ENCODE results near the gene IGSF5.
"Not testable (repeated sequence)": the region's sequence is repeated elsewhere in the genome, so short reads cannot be mapped to it uniquely, and the experiment has no call there.

The IGSF5 gene

DNA sequence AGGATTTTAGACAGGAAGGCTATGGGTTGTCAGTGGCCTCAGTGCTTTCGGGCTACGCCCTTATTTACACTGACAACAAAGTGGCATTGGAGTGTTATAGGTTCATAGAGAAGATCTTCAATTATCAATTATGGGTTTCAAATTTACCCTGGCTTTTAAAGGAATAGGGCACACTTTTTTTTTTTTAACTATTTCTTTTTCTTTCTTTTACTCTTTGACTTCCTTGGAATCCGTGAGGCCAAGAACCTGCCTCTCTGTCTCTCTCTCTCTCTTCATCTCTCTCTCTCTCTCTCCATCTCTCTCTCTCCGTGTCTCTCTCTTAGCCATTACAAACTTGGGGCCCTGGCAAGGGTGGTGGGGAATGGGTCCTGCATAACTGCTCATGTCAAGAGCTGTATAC is at the start of gene IGSF5:
TSS of gene IGSF5 (plus strand) at position 301 of the 400 bp plus-strand sequence. CDS start 327 bp downstream, outside the sequence.
- not testable (repeated sequence) for ATAC-seq; H3K4me3 Mint-ChIP-seq; H3K9me3 Mint-ChIP-seq; H3K4me1 Mint-ChIP-seq; DNase-seq (ENCODE audit: low spot score in 2 of 2); H3K27ac Mint-ChIP-seq; H3K36me3 Mint-ChIP-seq

GRCh38 chr21:39696196-39696595 is 48.8 kb upstream of the IGSF5 start:
- Mint-ChIP-seq H3K9me3 (peaks cover 3% of the 10 kb centered on the region), H3K4me1 (no peaks in the 10 kb centered on the region), H3K27ac (no peak overlapping the region), H3K36me3 (no peaks in the 10 kb centered on the region), H3K4me3 (no peak overlapping the region)
- ATAC-seq (no peak), DNase-seq (ENCODE audit: low spot score in 2 of 2) (no peak)

DNA sequence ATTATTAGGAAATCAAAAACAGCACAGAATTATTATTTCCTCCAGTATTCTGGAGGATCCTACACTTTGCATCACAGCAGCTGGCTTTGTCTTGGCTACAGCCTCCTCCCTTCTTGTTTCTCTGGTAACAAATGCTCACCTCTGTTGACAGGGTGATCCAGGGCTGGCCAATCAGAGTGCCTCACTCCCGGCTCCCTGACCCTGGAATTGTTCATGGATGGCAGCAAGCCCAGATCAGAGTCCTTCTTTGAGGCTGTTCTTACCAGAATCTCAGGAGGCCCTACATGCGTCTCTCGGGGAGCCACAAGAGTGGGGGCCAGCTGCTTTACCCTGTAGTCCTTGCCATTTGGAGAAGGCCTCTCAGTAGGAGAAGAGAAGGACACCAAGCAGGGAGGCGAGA is 48.4 kb upstream of the IGSF5 start:
- ATAC-seq, result no peak
- Mint-ChIP-seq H3K27ac (no peak overlapping the region), H3K4me1 (no peaks in the 10 kb centered on the region), H3K4me3 (no peak overlapping the region), H3K9me3 (peaks cover 3% of the 10 kb centered on the region), H3K36me3 (no peaks in the 10 kb centered on the region)
- DNase-seq (ENCODE audit: low spot score in 2 of 2), result no peak

GRCh38 chr21:39700318-39700717 is 44.7 kb upstream of the IGSF5 start:
- no peak for ATAC-seq
- DNase-seq (ENCODE audit: low spot score in 2 of 2), result no peak
- Mint-ChIP-seq H3K27ac (no peak overlapping the region), H3K9me3 (no peaks in the 10 kb centered on the region), H3K4me3 (no peak overlapping the region), H3K36me3 (no peaks in the 10 kb centered on the region), H3K4me1 (no peaks in the 10 kb centered on the region)

DNA sequence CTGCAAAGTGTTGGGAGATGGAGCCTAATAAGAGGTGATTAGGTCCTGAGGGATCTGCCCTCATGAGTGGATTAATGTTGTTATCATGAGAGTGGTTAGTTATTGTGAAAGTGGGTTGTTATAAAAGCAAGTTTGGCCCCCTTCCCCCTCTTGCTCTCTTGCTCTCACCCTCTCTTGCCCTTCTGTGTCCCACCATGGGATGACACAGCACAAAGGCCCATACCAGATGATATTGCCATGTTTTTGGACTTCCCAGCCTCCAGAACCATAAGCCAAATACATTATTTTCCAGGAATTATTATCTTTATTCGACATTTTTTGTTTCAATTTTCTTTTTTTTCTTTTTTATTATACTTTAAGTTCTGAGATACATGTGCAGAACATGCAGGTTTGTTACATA is 41.4 kb upstream of the IGSF5 start:
- no peak overlapping the region for H3K4me3 Mint-ChIP-seq
- DNase-seq (ENCODE audit: low spot score in 2 of 2) (no peak), ATAC-seq (no peak)
- H3K4me1 Mint-ChIP-seq, result no peaks in the 10 kb centered on the region
- H3K36me3 Mint-ChIP-seq, result no peaks in the 10 kb centered on the region
- H3K27ac Mint-ChIP-seq, result no peak overlapping the region
- no peaks in the 10 kb centered on the region for H3K9me3 Mint-ChIP-seq

- Mint-ChIP-seq H3K4me1 (no peaks in the 10 kb centered on the region), H3K9me3 (no peaks in the 10 kb centered on the region), H3K27ac (no peak overlapping the region), H3K36me3 (no peaks in the 10 kb centered on the region), H3K4me3 (no peak overlapping the region)
- DNase-seq (ENCODE audit: low spot score in 2 of 2) (no peak), ATAC-seq (no peak)
These were observed 39.1 kb upstream of the IGSF5 start for GRCh38 chr21:39705849-39706248.

DNA sequence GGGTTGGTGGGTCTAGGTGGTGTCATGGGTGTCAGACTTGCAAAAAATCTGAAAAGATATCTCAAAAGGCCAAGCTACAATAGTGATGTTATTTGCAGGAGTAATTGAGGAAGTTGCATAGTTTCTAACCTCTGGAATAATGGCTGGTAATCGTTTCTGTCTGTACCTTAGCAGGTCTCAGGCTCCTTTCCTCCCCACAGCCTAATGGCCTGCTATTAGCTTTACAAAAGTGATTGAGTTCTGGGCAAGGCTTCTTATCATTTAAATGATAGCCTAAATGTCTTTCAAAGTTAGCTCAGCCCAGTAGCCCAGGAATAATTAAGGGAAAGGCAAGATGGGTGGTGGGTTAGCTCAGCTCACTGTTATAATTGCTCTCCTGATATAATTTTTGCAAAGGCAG is 37.7 kb upstream of the IGSF5 start:
- Mint-ChIP-seq H3K9me3 (no peaks in the 10 kb centered on the region), H3K4me3 (no peak overlapping the region), H3K36me3 (no peaks in the 10 kb centered on the region), H3K4me1 (no peaks in the 10 kb centered on the region), H3K27ac (no peak overlapping the region)
- no peak for ATAC-seq
- DNase-seq (ENCODE audit: low spot score in 2 of 2), result no peak

GRCh38 chr21:39710866-39711265 is 34.1 kb upstream of the IGSF5 start:
- no peak overlapping the region for H3K4me3 Mint-ChIP-seq

DNA sequence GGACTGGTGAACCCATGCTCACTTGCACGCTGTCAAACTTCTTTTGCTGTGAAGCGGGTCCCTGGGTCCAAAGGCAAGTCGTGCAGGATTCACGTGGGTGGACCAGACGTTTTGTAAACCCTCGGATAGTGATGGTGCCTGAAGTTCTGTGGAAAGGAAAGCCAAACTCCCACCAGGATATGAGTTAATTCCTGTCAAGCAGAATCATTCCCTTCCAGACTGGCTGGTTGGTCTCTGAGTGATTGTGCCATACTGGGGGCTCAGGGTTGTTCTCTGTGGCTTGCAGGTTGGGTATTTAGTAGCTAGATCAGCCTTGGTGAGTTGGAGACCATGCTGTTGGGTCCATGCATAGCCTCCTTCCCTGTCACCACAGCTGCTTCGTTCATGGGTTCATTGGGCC is 32.7 kb upstream of the IGSF5 start:
- ATAC-seq (no peak), DNase-seq (ENCODE audit: low spot score in 2 of 2) (no peak)
- Mint-ChIP-seq H3K27ac (no peak overlapping the region), H3K4me1 (no peaks in the 10 kb centered on the region), H3K36me3 (no peaks in the 10 kb centered on the region), H3K4me3 (no peak overlapping the region), H3K9me3 (no peaks in the 10 kb centered on the region)

More at GRCh38 chr21:39710866-39711265, 34.1 kb upstream of the IGSF5 start:
- H3K4me1 Mint-ChIP-seq, result no peaks in the 10 kb centered on the region
- ATAC-seq (no peak), DNase-seq (ENCODE audit: low spot score in 2 of 2) (no peak)
- no peaks in the 10 kb centered on the region for H3K9me3 Mint-ChIP-seq
- no peak overlapping the region for H3K27ac Mint-ChIP-seq
- H3K36me3 Mint-ChIP-seq, result no peaks in the 10 kb centered on the region

GRCh38 chr21:39712976-39713375 is 32.0 kb upstream of the IGSF5 start:
- ATAC-seq, result no peak
- H3K4me1 Mint-ChIP-seq, result no peaks in the 10 kb centered on the region
- no peak for DNase-seq (ENCODE audit: low spot score in 2 of 2)
- H3K4me3 Mint-ChIP-seq, result no peak overlapping the region
- no peaks in the 10 kb centered on the region for H3K36me3 Mint-ChIP-seq
- no peak overlapping the region for H3K27ac Mint-ChIP-seq
- H3K9me3 Mint-ChIP-seq, result no peaks in the 10 kb centered on the region

- H3K9me3 Mint-ChIP-seq, result no peaks in the 10 kb centered on the region
- H3K27ac Mint-ChIP-seq, result no peak overlapping the region
- H3K4me3 Mint-ChIP-seq, result no peak overlapping the region
- no peak for ATAC-seq
- H3K4me1 Mint-ChIP-seq, result no peaks in the 10 kb centered on the region
- no peaks in the 10 kb centered on the region for H3K36me3 Mint-ChIP-seq
- DNase-seq (ENCODE audit: low spot score in 2 of 2), result no peak
These were observed 31.1 kb upstream of the IGSF5 start for GRCh38 chr21:39713905-39714304.

DNA sequence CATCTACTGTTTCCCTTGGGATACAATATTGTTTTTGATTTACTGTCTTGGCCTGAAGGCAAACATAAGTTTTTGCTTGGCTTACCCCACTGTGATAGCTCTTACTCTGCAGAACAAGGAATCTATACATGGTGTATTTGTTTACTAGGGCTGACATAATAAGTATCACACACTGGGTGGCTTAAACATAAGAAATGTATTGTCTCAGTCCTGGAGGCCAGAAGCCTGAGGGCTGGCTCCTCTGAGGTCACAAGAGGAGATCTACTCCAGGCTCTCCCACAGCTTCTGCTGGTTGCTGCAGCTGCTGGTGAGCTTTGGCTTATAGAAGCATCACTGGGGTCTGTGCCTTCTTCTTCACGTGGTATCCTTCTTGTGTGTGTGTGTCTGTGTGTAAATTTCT is 30.7 kb upstream of the IGSF5 start:
- no peaks in the 10 kb centered on the region for H3K36me3 Mint-ChIP-seq
- no peak overlapping the region for H3K4me3 Mint-ChIP-seq
- no peak for ATAC-seq
- no peak for DNase-seq (ENCODE audit: low spot score in 2 of 2)
- no peaks in the 10 kb centered on the region for H3K9me3 Mint-ChIP-seq
- H3K27ac Mint-ChIP-seq, result no peak overlapping the region
- H3K4me1 Mint-ChIP-seq, result no peaks in the 10 kb centered on the region

DNA sequence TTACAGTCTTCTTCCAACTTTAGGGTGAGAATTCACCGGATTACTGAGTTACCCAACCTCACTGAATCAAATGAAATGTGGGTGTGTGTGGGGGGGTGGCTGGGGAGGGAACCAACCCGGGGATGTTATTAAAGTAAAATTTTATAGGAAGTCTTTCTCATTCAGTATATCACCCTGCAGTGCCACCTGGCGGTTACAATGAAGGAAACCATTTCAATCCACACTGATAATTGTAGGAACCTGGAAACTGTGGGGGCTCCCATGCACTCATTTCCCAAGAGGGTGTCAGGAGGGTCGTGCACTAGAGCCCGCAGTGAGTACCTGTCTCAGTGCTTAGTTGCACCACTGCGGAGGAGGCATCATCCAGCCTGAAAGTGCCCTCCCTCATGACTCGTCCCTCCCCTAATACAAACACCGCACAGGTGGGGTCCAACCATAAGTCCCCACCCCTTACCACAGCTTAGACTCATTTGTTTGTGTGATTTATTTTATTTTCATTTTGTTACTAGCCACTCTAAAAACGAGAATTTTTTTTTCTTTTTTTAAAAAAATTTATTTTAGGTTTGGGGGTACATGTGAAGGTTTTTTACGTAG is 29.1 kb upstream of the IGSF5 start:
- Mint-ChIP-seq H3K9me3 (no peaks in the 10 kb centered on the region), H3K36me3 (no peaks in the 10 kb centered on the region), H3K27ac (no peak overlapping the region), H3K4me3 (no peak overlapping the region), H3K4me1 (no peaks in the 10 kb centered on the region)
- ATAC-seq, result no peak
- peak; percentile 8 to 55 for DNase-seq (ENCODE audit: low spot score in 2 of 2)

GRCh38 chr21:39720126-39720778 is 24.7 kb upstream of the IGSF5 start:
- no peak for DNase-seq (ENCODE audit: low spot score in 2 of 2)
- Mint-ChIP-seq H3K27ac (no peak overlapping the region), H3K4me1 (no peaks in the 10 kb centered on the region), H3K36me3 (no peaks in the 10 kb centered on the region), H3K9me3 (no peaks in the 10 kb centered on the region), H3K4me3 (no peak overlapping the region)
- no peak for ATAC-seq

- no peak for DNase-seq (ENCODE audit: low spot score in 2 of 2)
- Mint-ChIP-seq H3K4me1 (no peaks in the 10 kb centered on the region), H3K9me3 (no peaks in the 10 kb centered on the region), H3K36me3 (no peaks in the 10 kb centered on the region), H3K4me3 (no peak overlapping the region), H3K27ac (no peak overlapping the region)
- no peak for ATAC-seq
These were observed 23.1 kb upstream of the IGSF5 start for GRCh38 chr21:39721885-39722284.

- H3K36me3 Mint-ChIP-seq, result no peaks in the 10 kb centered on the region
- H3K27ac Mint-ChIP-seq, result no peak overlapping the region
- no peaks in the 10 kb centered on the region for H3K4me1 Mint-ChIP-seq
- ATAC-seq (no peak), DNase-seq (ENCODE audit: low spot score in 2 of 2) (no peak)
- no peaks in the 10 kb centered on the region for H3K9me3 Mint-ChIP-seq
- H3K4me3 Mint-ChIP-seq, result no peak overlapping the region
These were observed 20.0 kb upstream of the IGSF5 start for GRCh38 chr21:39724944-39725343.
